Measurements from ENCODE around the gene CNGA2. TPM values are rescaled to one million over a fixed set of nuclear protein-coding genes. Genes with fewer than 3 reads are reported as not detected.

CNGA2 gene
- total RNA-seq, 1 donor from 2014 or later = not detected

GRCh38 chrX:151741606-151742005 is 7.1 kb downstream of the CNGA2 start:
- Mint-ChIP-seq H3K4me1 (no peaks in the 10 kb centered on the region), H3K9me3 (peaks cover 30% of the 10 kb centered on the region), H3K27ac (no peak overlapping the region), H3K4me3 (no peak overlapping the region), H3K36me3 (no peaks in the 10 kb centered on the region), H3K27me3 (ENCODE audit: low read depth) (peaks cover 4% of the 10 kb centered on the region)
- no peak for TF ChIP-seq CTCF (IDR thresholded peaks at IDR 0.05; ENCODE audit: unreplicated experiment)
- DNase-seq (ENCODE audit: low spot score in 2 of 2, unreplicated experiment in 2 of 2) = no peak

GRCh38 chrX:151742311-151742710 is 7.8 kb downstream of the CNGA2 start:
- no peaks in the 10 kb centered on the region for H3K36me3 Mint-ChIP-seq

GRCh38 chrX:151743651-151744470 is 9.3 kb downstream of the CNGA2 start:
- Mint-ChIP-seq H3K27ac (no peak overlapping the region), H3K4me3 (no peak overlapping the region)

More at GRCh38 chrX:151742311-151742710, 7.8 kb downstream of the CNGA2 start:
- no peak overlapping the region for H3K4me3 Mint-ChIP-seq
- no peaks in the 10 kb centered on the region for H3K4me1 Mint-ChIP-seq
- no peak overlapping the region for H3K27ac Mint-ChIP-seq
- H3K27me3 Mint-ChIP-seq (ENCODE audit: low read depth) = peaks cover 4% of the 10 kb centered on the region
- peaks cover 37% of the 10 kb centered on the region for H3K9me3 Mint-ChIP-seq
- TF ChIP-seq CTCF (IDR thresholded peaks at IDR 0.05; ENCODE audit: unreplicated experiment) = no peak
- DNase-seq (ENCODE audit: low spot score in 2 of 2, unreplicated experiment in 2 of 2) = no peak

GRCh38 chrX:151745651-151746050 is 11.1 kb downstream of the CNGA2 start:
- DNase-seq (ENCODE audit: low spot score in 2 of 2, unreplicated experiment in 2 of 2) = no peak
- TF ChIP-seq CTCF (IDR thresholded peaks at IDR 0.05; ENCODE audit: unreplicated experiment) = no peak

More at GRCh38 chrX:151743651-151744470, 9.3 kb downstream of the CNGA2 start:
- Mint-ChIP-seq H3K36me3 (no peaks in the 10 kb centered on the region), H3K9me3 (peaks cover 37% of the 10 kb centered on the region), H3K4me1 (no peaks in the 10 kb centered on the region), H3K27me3 (ENCODE audit: low read depth) (peaks cover 2% of the 10 kb centered on the region)
- no peak for DNase-seq (ENCODE audit: low spot score in 2 of 2, unreplicated experiment in 2 of 2)
- no peak for TF ChIP-seq CTCF (IDR thresholded peaks at IDR 0.05; ENCODE audit: unreplicated experiment)

GRCh38 chrX:151746502-151746901 is 12.0 kb downstream of the CNGA2 start:
- Mint-ChIP-seq H3K4me1 (peaks cover 9% of the 10 kb centered on the region), H3K36me3 (no peaks in the 10 kb centered on the region), H3K4me3 (no peak overlapping the region), H3K27me3 (ENCODE audit: low read depth) (peaks cover 2% of the 10 kb centered on the region), H3K27ac (no peak overlapping the region), H3K9me3 (peaks cover 33% of the 10 kb centered on the region)
- TF ChIP-seq CTCF (IDR thresholded peaks at IDR 0.05; ENCODE audit: unreplicated experiment) = no peak
- no peak for DNase-seq (ENCODE audit: low spot score in 2 of 2, unreplicated experiment in 2 of 2)

More at GRCh38 chrX:151745651-151746050, 11.1 kb downstream of the CNGA2 start:
- Mint-ChIP-seq H3K4me3 (no peak overlapping the region), H3K9me3 (peaks cover 34% of the 10 kb centered on the region), H3K36me3 (no peaks in the 10 kb centered on the region), H3K27me3 (ENCODE audit: low read depth) (peaks cover 2% of the 10 kb centered on the region), H3K27ac (no peak overlapping the region), H3K4me1 (peaks cover 9% of the 10 kb centered on the region)

Data from mesothelial cell of epicardium (in vitro differentiated cells).